Mucosa of gallbladder (tissue), 1 donor: Measurements from ENCODE around the gene ZNF487. TPM values are rescaled to one million over a fixed set of nuclear protein-coding genes. Genes with fewer than 3 reads are reported as not detected.

ENCODE experiments used
- DNase-seq: peaks from one replicate; pipeline ENCODE4 v3.0.0-alpha.2; 2020; ENCODE audit warnings: low spot score
- total RNA-seq: library from RNA; stranded (reverse); gene quantifications from one replicate; pipeline ENCODE4 v1.2.1, GENCODE V29; 2021
- donor health status: DM: no; HTN: no; CAD: no.

Gene ZNF487
- total RNA-seq, 1 donor from 2014 or later, result 5.9 TPM

GRCh38 chr10:43524434-43525247 lies 87.7 kb downstream of the ZNF487 start:
- DNase-seq, result no peak

Other genes with a start within 250 kb of the ZNF487 start
- gene RASGEF1A, start 170.0 kb upstream of the ZNF487 start, total RNA-seq, result 4.4 TPM
- gene FXYD4, start 65.5 kb upstream of the ZNF487 start, total RNA-seq, result 1.6 TPM
- 184 TPM for gene HNRNPF, start 27.9 kb upstream of the ZNF487 start, total RNA-seq
- 3.3 TPM for gene ZNF239, start 137.5 kb downstream of the ZNF487 start, total RNA-seq
- 3.3 TPM for gene ZNF485, start 169.3 kb downstream of the ZNF487 start, total RNA-seq
- 46.2 TPM for gene ZNF32, start 211.8 kb downstream of the ZNF487 start, total RNA-seq